HCT116 (cell line): Measurements from ENCODE around the gene C1QTNF12. TPM values are rescaled to one million over a fixed set of nuclear protein-coding genes. Genes with fewer than 3 reads are reported as not detected.

Experiments used
- ATAC-seq: fragments of 200-7000 bp; cut with Tn5 transposase; 2 replicates; pipeline ENCODE4 v1.9.1; 2020; ENCODE audit warnings: mild to moderate bottlenecking, moderate library complexity
- BruUV-seq: library from RNA; stranded (reverse); fragments of 400-500 nt; replicated peaks from 2 replicates; lab custom pipeline; 2021; lab: Mats Ljungman, UMichigan
- CTCF ChIA-PET: fragments of 300-600 bp; sonication (Branson Sonifier 250); formaldehyde crosslinking; loops from one replicate; lab custom pipeline; 2021; ENCODE audit warnings: antibody characterized with exemption; lab: Charles Lee
- POLR2A ChIA-PET: fragments of 300-600, 350-600 bp; sonication (Branson Sonifier 250); formaldehyde crosslinking; loops from one replicate; lab custom pipeline; 2021; ENCODE audit warnings: antibody characterized with exemption; lab: Charles Lee
- RAD21 ChIA-PET, 2 experiments: fragments of 300-600 bp; sonication (Branson Sonifier 250); formaldehyde crosslinking; loops; one replicate each; lab custom pipeline; 2023; ENCODE audit warnings: low total read pairs in 2 of 2; ENCODE audit not compliant: uncharacterized antibody in 2 of 2, unreplicated experiment in 2 of 2, low non-redundant PET in 1 of 2; lab: Charles Lee
- DNase-seq: peaks from one replicate; pipeline ENCODE4 v3.0.0-alpha.2; 2010; ENCODE audit warnings: low read depth, low spot score
- H2AFZ ChIP-seq: fragments of 200-600 bp; shearing (Covaris generic), sonication (generic); 2 replicates; pipeline ENCODE4 v1.6.1; 2017; ENCODE audit warnings: low read depth, mixed run types, mixed read lengths, antibody characterized with exemption, low read length; ENCODE audit not compliant: poor library complexity, severe bottlenecking
- H3K27ac ChIP-seq: 2 replicates; pipeline ENCODE4 v1.5.1; 2012; ENCODE audit warnings: low read depth, low read length
- H3K27me3 ChIP-seq: fragments of 200-600 bp; sonication (generic); 2 replicates; pipeline ENCODE4 v1.6.1; 2016; ENCODE audit warnings: mixed run types, low read length, mixed read lengths; ENCODE audit not compliant: insufficient read depth
- H3K36me3 ChIP-seq, 2 experiments: fragments of 200-500 bp in 1 of 2; fragments of 200-600 bp in 1 of 2; sonication (Bioruptor generic) in 1 of 2; sonication (generic) in 1 of 2; 2 replicates each; pipeline versions ENCODE4 v1.5.1 to v1.6.1; 2014 to 2016; ENCODE audit warnings: low read length in 2 of 2, inconsistent platforms in 1 of 2, mixed read lengths in 1 of 2, mixed run types in 1 of 2; ENCODE audit not compliant: insufficient read depth in 2 of 2, control insufficient read depth in 1 of 2
- H3K4me1 ChIP-seq, 2 experiments: fragments of 200-600 bp in 1 of 2; sonication (generic) in 1 of 2; 2 replicates each; pipeline versions ENCODE4 v1.5.1 to v1.6.1; 2012 to 2017; ENCODE audit warnings: low read length in 2 of 2, inconsistent platforms in 1 of 2, mild to moderate bottlenecking in 1 of 2, mixed read lengths in 1 of 2, mixed run types in 1 of 2, moderate library complexity in 1 of 2; ENCODE audit not compliant: insufficient read depth in 2 of 2, control insufficient read depth in 1 of 2
- H3K4me2 ChIP-seq: fragments of 200-600 bp; sonication (generic); 2 replicates; pipeline ENCODE4 v1.6.1; 2017; ENCODE audit warnings: mixed run types, low read length, mixed read lengths
- H3K4me3 ChIP-seq, 2 experiments: fragments of 200-600 bp in 1 of 2; sonication (generic) in 1 of 2; replicated peaks in 1 of 2; 2 replicates each; pipeline ENCODE4 v1.5.1; 2011 to 2016; ENCODE audit warnings: low read length in 2 of 2, control low read depth in 1 of 2, low read depth in 1 of 2, mild to moderate bottlenecking in 1 of 2, mixed read lengths in 1 of 2, mixed run types in 1 of 2
- H3K79me2 ChIP-seq: fragments of 200-600 bp; sonication (generic); 2 replicates; pipeline ENCODE4 v1.6.1; 2017; ENCODE audit warnings: mild to moderate bottlenecking, mixed run types, low read length, moderate library complexity, mixed read lengths; ENCODE audit not compliant: insufficient read depth
- H3K9ac ChIP-seq: fragments of 200-600 bp; sonication (generic); 2 replicates; pipeline ENCODE4 v1.6.1; 2016; ENCODE audit warnings: low read length, mixed read lengths
- H3K9me2 ChIP-seq: fragments of 200-600 bp; sonication (generic), shearing (Covaris generic); 2 replicates; pipeline ENCODE4 v1.6.1; 2017; ENCODE audit warnings: mixed run types, mild to moderate bottlenecking, moderate library complexity; ENCODE audit not compliant: insufficient read depth
- H3K9me3 ChIP-seq, 2 experiments: fragments of 200-500 bp in 1 of 2; fragments of 200-600 bp in 1 of 2; sonication (Bioruptor generic) in 1 of 2; sonication (generic) in 1 of 2; 2 replicates each; pipeline ENCODE4 v1.6.1; 2014 to 2017; ENCODE audit warnings: low read length in 2 of 2, mixed read lengths in 2 of 2, inconsistent platforms in 1 of 2, low read depth in 1 of 2, mild to moderate bottlenecking in 1 of 2, mixed run types in 1 of 2, moderate library complexity in 1 of 2; ENCODE audit not compliant: control insufficient read depth in 1 of 2, insufficient read depth in 1 of 2
- H4K20me1 ChIP-seq: fragments of 200-600 bp; sonication (generic), shearing (Covaris generic); 2 replicates; pipeline ENCODE4 v1.6.1; 2017; ENCODE audit warnings: mixed run types, mild to moderate bottlenecking, moderate library complexity; ENCODE audit not compliant: insufficient read depth
- CBX3 ChIP-seq: IDR thresholded peaks from 2 replicates; pipeline ENCODE4 v1.6.1; 2012; ENCODE audit warnings: low read depth
- EGR1 ChIP-seq: IDR thresholded peaks from 2 replicates; pipeline ENCODE4 v1.6.1; 2012; ENCODE audit warnings: low read depth
- EZH2phosphoT487 ChIP-seq: fragments of 200-600 bp; IDR thresholded peaks from 2 replicates; pipeline ENCODE4 v1.6.1; 2018; ENCODE audit warnings: antibody characterized with exemption, borderline replicate concordance
- SIN3A ChIP-seq: IDR thresholded peaks from 2 replicates; pipeline ENCODE4 v1.6.1; 2012; ENCODE audit warnings: low read depth
- intact Hi-C: fragments of 100-400 bp; cut with micrococcal nuclease; formaldehyde crosslinking; loops from 2 replicates; pipeline ENCODE4 v1.10.0; 2022
- total RNA-seq: library from RNA; stranded (reverse); gene quantifications from one replicate; pipeline ENCODE4 v1.2.1, GENCODE V29; 2021; ENCODE audit not compliant: unreplicated experiment
- TF ChIP-seq, protein P1 (sequence below), 3 experiments: fragments of 200-600 bp in 1 of 3; sonication (generic) in 1 of 3; IDR thresholded peaks in 2 of 3; conservative IDR thresholded peaks in 1 of 3; 2 replicates each; pipeline ENCODE4 v1.5.1; 2012 to 2017; ENCODE audit warnings: low read depth in 2 of 3, low read length in 2 of 3, antibody characterized with exemption in 1 of 3, borderline replicate concordance in 1 of 3, control low read depth in 1 of 3, mild to moderate bottlenecking in 1 of 3, mixed read lengths in 1 of 3, mixed run types in 1 of 3, moderate library complexity in 1 of 3; ENCODE audit not compliant: insufficient read depth in 1 of 3
- TF ChIP-seq, protein P2 (sequence below): IDR thresholded peaks from 2 replicates; pipeline ENCODE4 v1.6.1; 2011; ENCODE audit warnings: mild to moderate bottlenecking, low read length, moderate library complexity; ENCODE audit not compliant: insufficient replicate concordance; ENCODE audit errors: extremely low read depth
- TF ChIP-seq, protein P3 (sequence below): IDR thresholded peaks from 2 replicates; pipeline ENCODE4 v1.6.1; 2012; ENCODE audit warnings: low read depth

C1QTNF12 gene
- total RNA-seq, 1 experiment from 2014 or later: 6.9 TPM

DNA sequence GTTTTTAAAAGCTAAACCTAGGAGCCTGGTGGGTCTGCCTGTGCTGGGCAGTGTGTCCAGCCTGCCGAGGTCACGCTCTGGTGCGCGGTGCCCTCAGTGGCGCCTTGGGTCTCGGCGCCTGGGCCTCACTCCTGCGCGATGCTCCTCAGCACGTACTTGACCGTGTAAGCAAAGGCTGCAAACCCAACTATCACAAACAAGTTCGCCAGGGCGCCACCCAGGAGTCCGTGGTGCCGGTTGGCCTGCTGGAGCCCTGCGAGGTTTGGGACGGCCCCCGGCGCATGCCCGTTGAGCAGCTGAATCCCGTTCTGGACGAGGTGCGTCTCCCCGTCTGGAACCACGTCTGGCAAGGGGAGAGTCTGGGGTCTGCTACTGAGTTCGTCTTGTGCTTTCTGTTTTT is 8.6 kb upstream of the C1QTNF12 start:
- TF ChIP-seq EZH2phosphoT487 (no peak), SIN3A (no peak), EGR1 (no peak), CBX3 (no peak)
- TF ChIP-seq, protein P1, sequence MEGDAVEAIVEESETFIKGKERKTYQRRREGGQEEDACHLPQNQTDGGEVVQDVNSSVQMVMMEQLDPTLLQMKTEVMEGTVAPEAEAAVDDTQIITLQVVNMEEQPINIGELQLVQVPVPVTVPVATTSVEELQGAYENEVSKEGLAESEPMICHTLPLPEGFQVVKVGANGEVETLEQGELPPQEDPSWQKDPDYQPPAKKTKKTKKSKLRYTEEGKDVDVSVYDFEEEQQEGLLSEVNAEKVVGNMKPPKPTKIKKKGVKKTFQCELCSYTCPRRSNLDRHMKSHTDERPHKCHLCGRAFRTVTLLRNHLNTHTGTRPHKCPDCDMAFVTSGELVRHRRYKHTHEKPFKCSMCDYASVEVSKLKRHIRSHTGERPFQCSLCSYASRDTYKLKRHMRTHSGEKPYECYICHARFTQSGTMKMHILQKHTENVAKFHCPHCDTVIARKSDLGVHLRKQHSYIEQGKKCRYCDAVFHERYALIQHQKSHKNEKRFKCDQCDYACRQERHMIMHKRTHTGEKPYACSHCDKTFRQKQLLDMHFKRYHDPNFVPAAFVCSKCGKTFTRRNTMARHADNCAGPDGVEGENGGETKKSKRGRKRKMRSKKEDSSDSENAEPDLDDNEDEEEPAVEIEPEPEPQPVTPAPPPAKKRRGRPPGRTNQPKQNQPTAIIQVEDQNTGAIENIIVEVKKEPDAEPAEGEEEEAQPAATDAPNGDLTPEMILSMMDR (IDR thresholded peaks at IDR 0.05 in 2 of 3, conservative IDR thresholded peaks at IDR 0.05 in 1 of 3; ENCODE audit: borderline replicate concordance in 1 of 3, insufficient read depth in 1 of 3, low read depth in 2 of 3, low read length in 2 of 3): no peak
- TF ChIP-seq, protein P2, sequence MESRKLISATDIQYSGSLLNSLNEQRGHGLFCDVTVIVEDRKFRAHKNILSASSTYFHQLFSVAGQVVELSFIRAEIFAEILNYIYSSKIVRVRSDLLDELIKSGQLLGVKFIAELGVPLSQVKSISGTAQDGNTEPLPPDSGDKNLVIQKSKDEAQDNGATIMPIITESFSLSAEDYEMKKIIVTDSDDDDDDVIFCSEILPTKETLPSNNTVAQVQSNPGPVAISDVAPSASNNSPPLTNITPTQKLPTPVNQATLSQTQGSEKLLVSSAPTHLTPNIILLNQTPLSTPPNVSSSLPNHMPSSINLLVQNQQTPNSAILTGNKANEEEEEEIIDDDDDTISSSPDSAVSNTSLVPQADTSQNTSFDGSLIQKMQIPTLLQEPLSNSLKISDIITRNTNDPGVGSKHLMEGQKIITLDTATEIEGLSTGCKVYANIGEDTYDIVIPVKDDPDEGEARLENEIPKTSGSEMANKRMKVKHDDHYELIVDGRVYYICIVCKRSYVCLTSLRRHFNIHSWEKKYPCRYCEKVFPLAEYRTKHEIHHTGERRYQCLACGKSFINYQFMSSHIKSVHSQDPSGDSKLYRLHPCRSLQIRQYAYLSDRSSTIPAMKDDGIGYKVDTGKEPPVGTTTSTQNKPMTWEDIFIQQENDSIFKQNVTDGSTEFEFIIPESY: no peak
- TF ChIP-seq, protein P3, sequence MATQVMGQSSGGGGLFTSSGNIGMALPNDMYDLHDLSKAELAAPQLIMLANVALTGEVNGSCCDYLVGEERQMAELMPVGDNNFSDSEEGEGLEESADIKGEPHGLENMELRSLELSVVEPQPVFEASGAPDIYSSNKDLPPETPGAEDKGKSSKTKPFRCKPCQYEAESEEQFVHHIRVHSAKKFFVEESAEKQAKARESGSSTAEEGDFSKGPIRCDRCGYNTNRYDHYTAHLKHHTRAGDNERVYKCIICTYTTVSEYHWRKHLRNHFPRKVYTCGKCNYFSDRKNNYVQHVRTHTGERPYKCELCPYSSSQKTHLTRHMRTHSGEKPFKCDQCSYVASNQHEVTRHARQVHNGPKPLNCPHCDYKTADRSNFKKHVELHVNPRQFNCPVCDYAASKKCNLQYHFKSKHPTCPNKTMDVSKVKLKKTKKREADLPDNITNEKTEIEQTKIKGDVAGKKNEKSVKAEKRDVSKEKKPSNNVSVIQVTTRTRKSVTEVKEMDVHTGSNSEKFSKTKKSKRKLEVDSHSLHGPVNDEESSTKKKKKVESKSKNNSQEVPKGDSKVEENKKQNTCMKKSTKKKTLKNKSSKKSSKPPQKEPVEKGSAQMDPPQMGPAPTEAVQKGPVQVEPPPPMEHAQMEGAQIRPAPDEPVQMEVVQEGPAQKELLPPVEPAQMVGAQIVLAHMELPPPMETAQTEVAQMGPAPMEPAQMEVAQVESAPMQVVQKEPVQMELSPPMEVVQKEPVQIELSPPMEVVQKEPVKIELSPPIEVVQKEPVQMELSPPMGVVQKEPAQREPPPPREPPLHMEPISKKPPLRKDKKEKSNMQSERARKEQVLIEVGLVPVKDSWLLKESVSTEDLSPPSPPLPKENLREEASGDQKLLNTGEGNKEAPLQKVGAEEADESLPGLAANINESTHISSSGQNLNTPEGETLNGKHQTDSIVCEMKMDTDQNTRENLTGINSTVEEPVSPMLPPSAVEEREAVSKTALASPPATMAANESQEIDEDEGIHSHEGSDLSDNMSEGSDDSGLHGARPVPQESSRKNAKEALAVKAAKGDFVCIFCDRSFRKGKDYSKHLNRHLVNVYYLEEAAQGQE: no peak
- no peak for ATAC-seq
- CTCF ChIA-PET: no interaction called here
- H3K9me3 ChIP-seq: no peaks in the 10 kb centered on the region
- intact Hi-C loops: no loop called here
- H3K4me2 ChIP-seq: no peak overlapping the region
- BruUV-seq: TSS peak; percentile 59
- peaks cover 4 to 8% of the 10 kb centered on the region in 2 experiments; a peak in 3 of 4 replicates for H3K4me1 ChIP-seq
- DNase-seq: no peak
- RAD21 ChIA-PET: no interaction called here
- no peak overlapping the region for H3K4me3 ChIP-seq
- POLR2A ChIA-PET: no interaction called here
- no peak overlapping the region for H2AFZ ChIP-seq
- H3K9ac ChIP-seq: no peak overlapping the region
- H4K20me1 ChIP-seq: no peaks in the 10 kb centered on the region
- H3K27me3 ChIP-seq: no peaks in the 10 kb centered on the region
- no peak overlapping the region for H3K27ac ChIP-seq
- peaks cover 15 to 34% of the 10 kb centered on the region in 2 experiments; a peak in 3 of 4 replicates for H3K36me3 ChIP-seq
- H3K9me2 ChIP-seq: no peaks in the 10 kb centered on the region
- H3K79me2 ChIP-seq: no peaks in the 10 kb centered on the region; the same call in 1 of the 2 replicates
